Small intestine (tissue), 7 donors: Measurements from ENCODE around the gene NDUFAF5. TPM values are rescaled to one million over a fixed set of nuclear protein-coding genes. Genes with fewer than 3 reads are reported as not detected.
A peak's percentile ranks its signal among the peaks of the same experiment; 100 is the strongest.

ENCODE experiments used
- DNase-seq, 2 donors: peaks; one replicate each; pipeline versions ENCODE4 v3.0.0 to v3.0.0-alpha.2; 2013
- FAIRE-seq: peaks from 2 replicates; lab custom pipeline; 2012; peaks lifted over from hg19 to GRCh38; lab: Jason Lieb, UNC
- H3K27ac ChIP-seq, 3 donors: one replicate each; pipeline ENCODE4 v1.5.1; 2013; ENCODE audit warnings: low read length in 2 of 3, mild to moderate bottlenecking in 2 of 3, control low read depth in 1 of 3, inconsistent platforms in 1 of 3, low read depth in 1 of 3, moderate library complexity in 1 of 3
- H3K27me3 ChIP-seq, 3 donors: one replicate each; pipeline ENCODE4 v1.6.1; 2013; ENCODE audit warnings: low read length in 3 of 3, inconsistent platforms in 1 of 3; ENCODE audit not compliant: control insufficient read depth in 3 of 3, insufficient read depth in 3 of 3
- H3K36me3 ChIP-seq, 3 donors: one replicate each; pipeline ENCODE4 v1.6.1; 2013; ENCODE audit warnings: low read length in 3 of 3, inconsistent platforms in 1 of 3, low read depth in 1 of 3, mild to moderate bottlenecking in 1 of 3, moderate library complexity in 1 of 3; ENCODE audit not compliant: control insufficient read depth in 3 of 3, insufficient read depth in 2 of 3
- H3K4me1 ChIP-seq, 3 donors: one replicate each; pipeline ENCODE4 v1.6.1; 2013; ENCODE audit warnings: low read length in 2 of 3, inconsistent platforms in 1 of 3, low read depth in 1 of 3, mild to moderate bottlenecking in 1 of 3, moderate library complexity in 1 of 3; ENCODE audit not compliant: control insufficient read depth in 3 of 3, insufficient read depth in 2 of 3
- H3K4me3 ChIP-seq, 3 donors: one replicate each; pipeline ENCODE4 v1.5.1; 2013; ENCODE audit warnings: low read length in 3 of 3, control low read depth in 1 of 3, inconsistent platforms in 1 of 3, low read depth in 1 of 3, mild to moderate bottlenecking in 1 of 3, moderate library complexity in 1 of 3
- H3K9me3 ChIP-seq, 2 donors: one replicate each; pipeline ENCODE4 v1.6.1; 2013; ENCODE audit warnings: low read depth in 1 of 2, low read length in 1 of 2; ENCODE audit not compliant: control insufficient read depth in 2 of 2, insufficient read depth in 1 of 2
- WGBS, 3 donors: extraction: QIAGEN DNeasy Blood & Tissue Kit; methylation state at CpG; one replicate each; pipeline ENCODE4 v1.1.7; 2013; 5-methylcytosine and 5-hydroxymethylcytosine counted together
- polyA plus RNA-seq, 4 donors: library from polyadenylated mRNA; stranded (reverse) in 3 of 4; unstranded in 1 of 4; fragments of 200-250 nt in 3 of 4; fragments of 120-200 nt in 1 of 4; gene quantifications; one replicate each; pipeline versions ENCODE4 v1.2.1 to v1.2.3, GENCODE V29; 2013
- donor health status: healthy with polysubstance abuse.
- donor health status: control.
- donor health status: control.
- donor health status: Bipolar disorder and iron deficiency.
- donor health status: healthy.

Gene NDUFAF5
- polyA plus RNA-seq, 4 donors = 18.3 to 46.7 (median 27.3) TPM

GRCh38 chr20:13817342-13817741 lies 32.5 kb downstream of the NDUFAF5 start:
- Histone ChIP-seq H3K27ac (no peak overlapping the region), H3K27me3 (no peaks in the 10 kb centered on the region), H3K36me3 (peaks cover 6 to 13% (median 12%) of the 10 kb centered on the region in 3 donors), H3K4me1 (peaks cover 0 to 5% (median 2%) of the 10 kb centered on the region in 3 donors), H3K9me3 (peaks cover 0 to 2% of the 10 kb centered on the region in 2 donors), H3K4me3 (no peak overlapping the region)
- DNase-seq = no peak
- no peak for FAIRE-seq

- Histone ChIP-seq H3K9me3 (peaks cover 0 to 2% of the 10 kb centered on the region in 2 donors), H3K27ac (no peak overlapping the region), H3K36me3 (peaks cover 3 to 13% (median 8%) of the 10 kb centered on the region in 3 donors), H3K27me3 (no peaks in the 10 kb centered on the region), H3K4me3 (no peak overlapping the region), H3K4me1 (no peaks in the 10 kb centered on the region)
- FAIRE-seq (no peak), DNase-seq (peak; percentile 75 to 77)
- WGBS, 3 donors = 27 to 41% (median 30%) methylated on average over 5 of the region's 5 CpGs
These were observed 35.2 kb downstream of the NDUFAF5 start for GRCh38 chr20:13819885-13820645.

DNA sequence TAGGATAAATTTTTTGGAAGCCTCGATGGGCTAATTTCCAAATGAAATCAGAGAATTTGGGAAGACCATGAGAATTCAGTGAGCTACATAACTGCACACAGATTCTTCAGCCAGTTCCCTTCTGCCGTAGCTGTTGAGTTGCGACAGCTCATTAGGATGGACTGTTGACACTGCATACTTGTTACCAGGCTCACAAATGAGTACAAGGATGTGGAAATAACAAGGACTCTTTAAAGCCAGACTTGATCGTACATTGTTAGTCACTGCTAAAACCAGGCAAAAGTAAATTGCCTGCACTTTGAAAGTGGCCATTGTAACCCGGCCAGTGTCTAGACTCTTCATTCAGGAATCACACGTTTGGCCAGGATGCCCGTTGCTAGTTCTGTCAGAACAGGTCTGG lies 37.0 kb downstream of the NDUFAF5 start:
- Histone ChIP-seq H3K4me1 (no peaks in the 10 kb centered on the region), H3K36me3 (peaks cover 0 to 7% (median 5%) of the 10 kb centered on the region in 3 donors), H3K27me3 (no peaks in the 10 kb centered on the region), H3K4me3 (no peak overlapping the region), H3K9me3 (peaks cover 0 to 2% of the 10 kb centered on the region in 2 donors), H3K27ac (no peak overlapping the region)
- FAIRE-seq (no peak), DNase-seq (no peak)
- WGBS, 3 donors = 88 to 91% (median 88%) methylated on average over 7 of the region's 7 CpGs

- no peaks in the 10 kb centered on the region for H3K27me3 ChIP-seq
- no peak for DNase-seq
- WGBS, 3 donors = 63 to 71% (median 69%) methylated on average over 2 of the region's 2 CpGs
- no peaks in the 10 kb centered on the region for H3K4me1 ChIP-seq
- peaks cover 0 to 7% (median 5%) of the 10 kb centered on the region in 3 donors for H3K36me3 ChIP-seq
- no peak overlapping the region for H3K27ac ChIP-seq
- no peak for FAIRE-seq
- H3K9me3 ChIP-seq = peaks cover 0 to 2% of the 10 kb centered on the region in 2 donors
- H3K4me3 ChIP-seq = no peak overlapping the region
These were observed 37.6 kb downstream of the NDUFAF5 start for GRCh38 chr20:13822459-13822858.

DNA sequence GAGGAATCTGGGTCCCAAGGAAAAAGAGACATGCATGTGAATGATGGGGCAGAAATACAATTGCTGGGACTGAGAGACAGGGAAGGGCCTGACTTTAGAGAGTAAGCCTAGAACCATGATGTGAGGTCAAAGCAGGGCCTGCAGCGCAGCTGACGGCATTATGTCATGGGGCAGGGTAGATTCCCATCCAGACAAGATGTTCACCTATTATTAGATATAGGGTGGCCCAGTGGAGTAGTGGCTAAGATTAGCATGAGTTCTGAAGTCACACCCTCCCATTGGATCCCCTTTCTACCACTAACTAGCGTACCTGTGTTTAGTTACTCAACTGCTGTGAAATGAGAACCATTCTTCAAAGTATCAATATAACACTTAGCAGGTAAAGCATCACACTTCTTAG lies 39.6 kb downstream of the NDUFAF5 start:
- WGBS, 3 donors = 93 to 97% (median 97%) methylated on average over 3 of the region's 3 CpGs
- Histone ChIP-seq H3K9me3 (peaks cover 0 to 2% of the 10 kb centered on the region in 2 donors), H3K4me1 (no peaks in the 10 kb centered on the region), H3K27me3 (no peaks in the 10 kb centered on the region), H3K4me3 (no peak overlapping the region), H3K27ac (no peak overlapping the region), H3K36me3 (no peaks in the 10 kb centered on the region)
- no peak for DNase-seq
- no peak for FAIRE-seq

DNA sequence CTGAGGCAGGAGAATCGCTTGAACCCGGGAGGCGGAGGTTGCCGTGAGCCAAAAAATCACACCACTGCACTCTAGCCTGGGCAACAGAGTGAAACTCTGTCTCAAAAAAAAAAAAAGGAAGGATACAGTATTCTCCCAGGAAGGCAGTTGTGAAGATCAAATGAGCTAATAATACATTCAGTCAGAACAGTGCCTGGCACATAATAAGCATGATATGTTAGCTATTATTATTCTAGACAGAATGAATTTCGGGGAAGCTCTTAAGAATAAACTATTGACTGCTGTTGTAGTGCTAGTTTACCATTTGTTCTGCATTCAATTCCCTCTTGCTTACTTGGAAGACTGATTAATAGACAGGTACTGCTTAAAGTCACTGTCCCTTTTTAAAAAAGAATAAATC lies 40.6 kb downstream of the NDUFAF5 start:
- Histone ChIP-seq H3K27me3 (no peaks in the 10 kb centered on the region), H3K27ac (no peak overlapping the region), H3K36me3 (no peaks in the 10 kb centered on the region), H3K9me3 (peaks cover 0 to 2% of the 10 kb centered on the region in 2 donors), H3K4me3 (no peak overlapping the region), H3K4me1 (no peaks in the 10 kb centered on the region)
- DNase-seq (no peak), FAIRE-seq (no peak)
- 86 to 90% (median 88%) methylated on average over 4 to 5 of the region's 5 CpGs for WGBS, 3 donors

DNA sequence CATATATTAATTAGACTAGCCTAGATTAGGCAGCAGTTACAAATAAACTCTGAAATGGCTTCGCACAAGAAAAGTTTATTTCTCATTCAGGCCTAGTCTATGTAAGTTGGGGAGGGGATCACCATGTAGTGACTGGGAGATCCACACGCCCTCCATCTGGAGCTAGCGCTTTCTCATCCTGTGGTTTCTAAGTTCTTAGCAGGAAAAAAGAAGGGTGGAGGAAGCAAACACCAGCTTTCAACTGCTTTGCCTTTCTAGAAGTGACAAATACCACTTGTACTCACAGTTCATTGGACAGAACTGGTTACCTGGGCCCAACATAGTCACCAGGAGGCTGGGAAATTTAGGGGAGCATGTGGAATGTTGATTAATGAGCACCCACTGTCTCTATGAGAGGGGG lies 46.6 kb downstream of the NDUFAF5 start:
- Histone ChIP-seq H3K4me1 (no peaks in the 10 kb centered on the region), H3K4me3 (no peak overlapping the region), H3K9me3 (no peaks in the 10 kb centered on the region), H3K36me3 (no peaks in the 10 kb centered on the region), H3K27me3 (no peaks in the 10 kb centered on the region), H3K27ac (no peak overlapping the region)
- WGBS, 3 donors = 80 to 91% (median 88%) methylated on average over 3 of the region's 3 CpGs
- FAIRE-seq (no peak), DNase-seq (no peak)

GRCh38 chr20:13838664-13839063 lies 53.8 kb downstream of the NDUFAF5 start:
- no peaks in the 10 kb centered on the region for H3K4me1 ChIP-seq
- H3K36me3 ChIP-seq = no peaks in the 10 kb centered on the region
- no peak overlapping the region for H3K27ac ChIP-seq
- DNase-seq = no peak
- no peaks in the 10 kb centered on the region for H3K9me3 ChIP-seq
- H3K4me3 ChIP-seq = no peak overlapping the region
- H3K27me3 ChIP-seq = peaks cover 0 to 4% (median 2%) of the 10 kb centered on the region in 3 donors
- no peak for FAIRE-seq
- WGBS, 3 donors = 75 to 84% (median 76%) methylated on average over 7 of the region's 7 CpGs
